MG63 (cell line): ENCODE data around the gene CD84. TPM values are rescaled to one million over a fixed set of nuclear protein-coding genes. Genes with fewer than 3 reads are reported as not detected.
"Not testable (repeated sequence)": the region's sequence is repeated elsewhere in the genome, so short reads cannot be mapped to it uniquely, and the experiment has no call there.

Experiments
- DNase-seq: peaks from one replicate; pipeline ENCODE4 v3.0.0-alpha.2; 2020
- H3K27me3 ChIP-seq: fragments of 250-450 bp; sonication (Bioruptor Pico); 2 replicates; pipeline ENCODE4 v1.5.1; 2020; ENCODE audit warnings: mild to moderate bottlenecking, moderate library complexity
- H3K36me3 ChIP-seq: fragments of 250-450 bp; sonication (Bioruptor Pico); 2 replicates; pipeline ENCODE4 v1.5.1; 2020; ENCODE audit warnings: mild to moderate bottlenecking, moderate library complexity
- H3K4me3 ChIP-seq: fragments of 250-450 bp; sonication (Bioruptor Pico); 2 replicates; pipeline ENCODE4 v1.5.1; 2020; ENCODE audit warnings: mild to moderate bottlenecking, moderate library complexity
- H3K9me3 ChIP-seq: fragments of 250-450 bp; sonication (Bioruptor Pico); 2 replicates; pipeline ENCODE4 v1.5.1; 2020; ENCODE audit warnings: mild to moderate bottlenecking, moderate library complexity
- total RNA-seq: library from RNA; depleted of rRNA; stranded (reverse); fragments of >200 nt; shearing (Covaris generic); gene quantifications from 2 replicates; pipeline ENCODE4 v1.2.3, GENCODE V29; 2014; ENCODE audit warnings: low replicate concordance

CD84 gene
- total RNA-seq, 1 experiment from 2014 or later: not detected

DNA sequence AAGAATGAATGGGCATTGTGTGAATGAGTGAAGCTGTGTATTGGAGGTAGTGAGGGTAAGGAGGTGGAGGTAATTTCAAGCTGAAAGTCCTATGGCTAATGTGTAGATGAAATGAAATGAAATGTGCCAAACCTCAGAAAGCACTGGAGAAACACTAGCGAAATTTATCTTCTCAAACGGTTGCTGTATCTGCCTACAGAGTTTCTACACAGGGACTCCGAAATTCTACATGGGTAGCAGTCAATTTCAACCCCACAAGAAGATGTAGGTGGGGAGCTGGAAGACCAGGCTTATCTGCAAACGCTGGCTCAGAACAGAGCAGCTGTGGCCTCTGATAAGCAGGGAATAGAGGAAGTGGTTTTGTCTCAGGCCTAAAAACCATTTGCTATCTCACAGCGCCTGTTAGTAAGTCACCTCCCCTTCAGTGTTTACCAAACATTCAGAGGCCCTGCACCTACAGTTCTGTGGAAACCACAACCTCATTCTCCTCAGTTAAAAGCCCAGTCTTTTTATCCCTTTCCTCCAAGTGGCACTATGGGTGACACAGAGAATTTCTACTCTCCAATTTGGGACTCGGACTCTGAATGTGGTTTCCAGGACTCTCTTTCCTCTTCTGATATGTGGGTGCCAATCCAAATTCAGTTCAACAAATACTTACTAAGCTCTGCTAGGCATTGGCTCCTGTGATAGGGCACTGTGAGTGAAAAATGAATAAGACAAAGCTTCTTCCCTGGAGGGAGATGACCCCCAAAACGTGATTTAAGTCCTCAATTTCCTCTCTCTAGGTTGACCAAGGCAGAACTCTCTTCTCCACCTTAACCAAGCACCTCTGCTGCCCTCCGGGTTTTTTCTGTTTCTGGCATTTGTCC, 39.1 kb downstream of the CD84 start:
- H3K9me3 ChIP-seq: peaks cover under 1% of the 10 kb centered on the region; the same call in 1 of the 2 replicates
- no peak overlapping the region for H3K4me3 ChIP-seq
- H3K27me3 ChIP-seq: no peaks in the 10 kb centered on the region
- H3K36me3 ChIP-seq: no peaks in the 10 kb centered on the region
- no peak for DNase-seq

GRCh38 chr1:160539684-160539989, 39.7 kb downstream of the CD84 start:
- Histone ChIP-seq H3K27me3 (no peaks in the 10 kb centered on the region), H3K4me3 (no peak overlapping the region), H3K9me3 (peaks cover 7% of the 10 kb centered on the region), H3K36me3 (no peaks in the 10 kb centered on the region)
- no peak for DNase-seq

DNA sequence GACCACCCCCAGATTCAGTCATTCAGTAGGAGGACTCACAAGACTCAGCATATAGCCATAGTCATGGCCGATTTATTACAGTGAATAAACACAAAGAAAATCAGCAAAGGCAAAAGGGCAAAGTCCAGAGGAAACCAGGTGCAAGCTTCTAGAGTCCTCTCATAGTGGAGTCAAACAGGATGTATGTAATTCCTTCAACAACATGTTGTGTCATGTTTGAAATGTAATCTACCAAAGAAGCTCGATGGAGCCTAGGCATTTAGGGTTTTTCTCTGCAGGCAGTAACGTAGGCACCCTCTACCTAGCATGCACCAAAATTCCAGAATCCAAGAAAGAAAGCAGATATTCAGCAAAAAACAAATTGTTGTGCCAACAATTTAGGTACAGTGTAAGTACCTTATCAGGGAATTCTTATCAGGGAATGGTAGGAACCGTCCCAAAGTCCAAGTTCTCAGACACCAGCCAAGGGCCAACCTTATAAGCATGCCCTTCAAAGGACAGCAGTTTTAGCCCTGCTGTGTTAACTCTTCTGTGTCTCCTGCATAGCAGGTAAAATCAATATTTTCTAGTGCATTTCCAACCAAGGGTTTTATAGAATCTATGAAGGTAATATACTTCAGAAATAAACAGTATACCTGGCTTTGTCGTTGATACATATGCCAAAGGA, 40.2 kb downstream of the CD84 start:
- Histone ChIP-seq H3K36me3 (no peaks in the 10 kb centered on the region), H3K9me3 (peaks cover 8% of the 10 kb centered on the region), H3K4me3 (no peak overlapping the region), H3K27me3 (no peaks in the 10 kb centered on the region)
- DNase-seq: no peak

DNA sequence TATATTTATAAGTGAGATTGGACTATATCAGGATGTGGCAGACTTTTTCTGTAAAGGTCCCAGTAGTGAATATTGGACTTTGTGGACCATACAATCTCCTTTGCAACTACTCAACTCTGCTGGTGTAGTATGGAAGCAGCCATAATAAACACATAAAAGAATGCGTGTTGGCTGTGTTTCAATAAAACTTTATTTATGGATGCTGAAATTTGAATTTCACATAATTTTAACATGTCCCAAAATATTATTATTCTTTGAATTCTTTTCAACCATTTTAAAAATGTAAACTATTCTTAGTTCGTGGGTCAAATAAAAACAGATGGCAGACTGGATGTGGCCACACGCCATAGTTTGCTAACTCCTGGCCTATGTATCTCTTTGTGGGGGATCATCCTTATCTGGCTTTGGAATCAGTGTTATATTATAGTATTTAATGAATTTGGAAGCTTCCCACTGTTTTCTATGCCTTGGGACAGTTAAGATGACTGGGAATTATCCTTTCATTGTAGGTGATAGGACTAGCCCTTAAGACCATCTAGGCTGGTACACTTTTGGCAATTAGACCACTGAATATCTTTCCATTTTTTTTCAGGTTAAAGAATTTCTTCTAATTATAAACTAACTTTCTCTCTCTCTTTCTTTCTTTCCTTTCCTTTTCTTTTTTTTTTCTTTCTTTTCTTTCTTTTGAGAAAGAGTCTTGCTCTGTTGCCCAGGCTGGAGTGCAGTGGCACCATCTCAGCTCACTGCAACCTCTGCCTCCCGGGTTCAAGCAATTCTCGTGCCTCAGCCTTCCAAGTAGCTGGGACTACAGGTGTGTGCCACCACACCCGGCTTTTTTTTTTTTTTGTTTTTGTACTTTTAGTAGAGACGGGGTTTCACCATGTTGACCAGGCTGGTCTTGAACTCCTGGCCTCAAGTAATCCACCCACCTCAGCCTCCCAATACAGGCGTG, 41.3 kb downstream of the CD84 start:
- Histone ChIP-seq H3K27me3 (no peaks in the 10 kb centered on the region), H3K4me3 (no peak overlapping the region), H3K9me3 (peaks cover 8% of the 10 kb centered on the region), H3K36me3 (no peaks in the 10 kb centered on the region)
- DNase-seq: no peak

DNA sequence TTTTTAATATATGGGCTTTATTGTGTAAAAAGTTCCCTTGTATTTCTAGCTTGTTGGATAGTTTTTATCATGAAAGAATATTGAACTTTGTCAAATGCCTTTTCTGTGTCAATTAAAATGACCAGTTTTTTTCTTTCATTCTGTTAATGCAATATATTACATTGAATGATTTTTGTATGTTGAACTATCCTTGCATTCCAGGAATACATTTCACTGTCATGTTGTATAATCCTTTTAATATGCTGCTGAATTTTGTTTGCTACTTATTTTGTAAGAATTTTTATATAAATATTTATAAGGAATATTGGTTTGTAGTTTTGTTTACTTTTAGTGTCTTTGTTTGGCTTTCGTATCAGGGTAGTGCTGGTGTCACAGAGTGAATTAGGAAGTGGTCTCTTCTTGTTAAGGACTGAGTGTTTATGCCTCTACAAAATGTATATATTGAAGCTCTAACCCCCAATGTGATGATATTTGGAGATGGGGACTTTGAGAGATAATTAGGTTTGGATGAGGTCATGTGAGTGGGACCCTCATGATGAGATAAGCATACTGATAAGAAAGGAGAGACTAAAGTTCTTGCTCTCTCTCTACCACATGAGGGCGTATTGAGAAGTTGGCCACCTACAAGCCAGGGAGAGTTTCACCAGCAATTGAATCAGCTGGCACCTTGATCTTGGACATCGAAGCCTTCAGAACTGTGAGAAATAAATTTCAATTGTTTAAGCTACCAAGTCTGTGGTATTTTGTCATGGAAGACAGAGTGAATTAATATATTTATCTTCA, 44.3 kb downstream of the CD84 start:
- Histone ChIP-seq H3K27me3 (no peaks in the 10 kb centered on the region), H3K36me3 (no peaks in the 10 kb centered on the region), H3K4me3 (no peak overlapping the region), H3K9me3 (peaks cover 8% of the 10 kb centered on the region)
- no peak for DNase-seq

DNA sequence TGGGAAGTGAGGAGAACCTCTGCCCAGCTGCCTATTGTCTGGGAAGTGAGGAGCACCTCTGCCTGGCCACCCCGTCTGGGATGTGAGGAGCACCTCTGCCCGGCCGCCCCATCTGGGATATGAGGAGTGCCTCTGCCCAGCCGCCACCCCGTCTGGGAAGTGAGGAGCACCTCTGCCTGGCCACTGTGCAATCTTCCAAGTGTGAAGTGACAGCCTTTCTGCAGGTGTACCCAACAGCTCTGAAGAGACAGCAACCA, 46.8 kb downstream of the CD84 start:
- H3K9me3 ChIP-seq, H3K4me3 ChIP-seq, H3K36me3 ChIP-seq, H3K27me3 ChIP-seq, DNase-seq: not testable (repeated sequence)

DNA sequence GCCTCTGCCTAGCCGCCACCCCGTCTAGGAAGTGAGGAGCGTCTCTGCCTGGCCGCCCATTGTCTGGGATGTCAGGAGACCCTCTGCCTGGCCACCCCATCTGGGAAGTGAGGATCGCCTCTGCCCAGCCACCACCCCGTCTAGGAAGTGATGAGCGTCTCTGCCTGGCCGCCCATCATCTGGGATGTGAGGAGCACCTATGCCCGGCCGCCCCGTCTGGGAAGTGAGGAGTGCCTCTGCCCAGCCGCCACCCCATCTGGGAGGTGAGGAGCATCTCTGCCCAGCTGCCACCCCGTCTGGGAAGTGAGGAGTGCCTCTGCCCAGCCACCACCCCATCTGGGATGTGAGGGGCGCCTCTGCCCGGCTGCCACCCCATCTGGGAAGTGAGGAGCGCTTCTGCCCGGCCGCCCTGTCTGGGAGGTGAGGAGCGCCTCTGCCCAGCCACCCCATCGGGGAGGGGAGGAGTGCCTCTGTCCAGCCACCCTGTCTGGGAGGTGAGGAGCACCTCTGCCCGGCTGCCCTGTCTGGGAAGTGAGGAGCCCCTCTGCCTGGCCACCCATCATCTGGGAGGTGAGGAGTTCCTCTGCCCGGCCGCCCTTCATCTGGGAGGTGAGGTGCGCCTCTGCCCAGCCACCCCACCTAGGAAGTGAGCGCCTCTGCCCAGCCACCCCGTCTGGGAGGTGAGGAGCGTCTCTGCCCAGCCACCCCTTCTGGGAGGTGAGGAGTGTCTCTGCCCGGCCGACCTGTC, 47.3 kb downstream of the CD84 start:
- not testable (repeated sequence) for DNase-seq, H3K9me3 ChIP-seq, H3K27me3 ChIP-seq, H3K4me3 ChIP-seq, H3K36me3 ChIP-seq

DNA sequence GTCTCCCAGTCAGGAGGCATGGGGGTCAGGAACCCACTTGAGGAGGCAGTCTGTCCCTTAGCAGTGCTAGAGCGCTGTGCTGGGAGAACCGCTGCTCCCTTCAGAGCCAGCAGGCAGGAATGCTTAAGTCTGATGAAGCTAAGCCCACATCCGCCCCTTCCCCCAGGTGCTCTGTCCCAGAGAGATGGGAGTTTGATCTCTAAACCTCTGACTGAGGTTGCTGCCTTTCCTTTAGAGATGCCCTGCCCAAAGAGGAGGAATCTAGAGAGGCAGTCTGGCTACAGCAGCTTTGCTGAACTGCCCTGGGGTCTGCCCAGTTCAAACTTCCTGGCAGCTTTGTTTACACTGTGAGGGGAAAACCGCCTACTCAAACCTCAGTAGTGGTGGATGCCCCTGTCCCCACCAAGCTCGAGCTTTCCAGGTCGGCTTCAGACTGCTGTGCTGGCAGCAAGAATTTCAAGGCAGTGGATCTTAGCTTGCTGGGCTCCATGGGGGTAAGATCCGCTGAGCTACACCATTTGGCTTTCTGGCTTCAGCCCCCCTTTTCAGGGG, 49.8 kb downstream of the CD84 start:
- H3K9me3 ChIP-seq, H3K4me3 ChIP-seq, H3K36me3 ChIP-seq, DNase-seq, H3K27me3 ChIP-seq: not testable (repeated sequence)

- H3K4me3 ChIP-seq, DNase-seq, H3K36me3 ChIP-seq, H3K27me3 ChIP-seq, H3K9me3 ChIP-seq: not testable (repeated sequence)
Observed at GRCh38 chr1:160523789-160524188, 55.5 kb downstream of the CD84 start.

DNA sequence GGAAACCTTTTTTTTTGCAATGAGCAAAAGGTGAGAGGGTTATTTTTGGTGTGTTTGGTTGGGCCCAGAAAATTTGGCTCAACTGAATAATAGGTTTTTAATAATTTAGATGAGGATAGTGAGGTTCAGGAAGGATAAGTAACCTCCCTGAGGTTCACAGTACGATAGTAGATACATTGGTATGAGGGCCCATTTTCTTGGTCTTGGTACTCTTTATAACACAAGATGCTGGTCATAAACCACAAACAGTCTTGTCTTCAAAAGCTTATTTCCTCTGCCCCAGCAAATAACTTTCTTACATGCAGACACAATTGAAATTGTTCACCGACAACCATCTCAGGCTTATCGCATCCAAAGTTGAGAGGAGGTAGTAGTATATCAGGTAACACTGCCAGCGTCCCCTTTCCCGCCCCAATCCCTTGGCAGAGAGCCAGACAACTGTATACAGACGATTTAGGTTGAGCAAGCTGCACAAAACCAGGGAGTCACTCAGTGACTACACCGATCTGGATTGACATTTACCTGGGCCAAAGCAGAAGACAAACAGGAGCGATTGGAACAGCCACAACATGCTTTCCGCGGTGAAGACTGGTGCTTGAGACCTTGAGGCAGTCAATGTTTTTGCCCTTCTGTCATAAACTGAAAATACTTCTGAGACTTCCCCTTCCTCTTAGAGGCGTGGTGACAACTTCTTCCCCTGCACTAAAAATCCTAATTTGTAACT, 56.5 kb downstream of the CD84 start, which contains the start of gene SLAMF6:
Gene SLAMF6, minus strand, starts transcription at position 634 of the 724 bp plus-strand sequence. Its CDS starts 63 bp downstream, at position 571.
- Histone ChIP-seq H3K9me3 (no peaks in the 10 kb centered on the region; the same call in 1 of the 2 replicates), H3K27me3 (no peaks in the 10 kb centered on the region), H3K36me3 (no peaks in the 10 kb centered on the region), H3K4me3 (no peak within 1 kb of the TSS)
- no peak for DNase-seq

DNA sequence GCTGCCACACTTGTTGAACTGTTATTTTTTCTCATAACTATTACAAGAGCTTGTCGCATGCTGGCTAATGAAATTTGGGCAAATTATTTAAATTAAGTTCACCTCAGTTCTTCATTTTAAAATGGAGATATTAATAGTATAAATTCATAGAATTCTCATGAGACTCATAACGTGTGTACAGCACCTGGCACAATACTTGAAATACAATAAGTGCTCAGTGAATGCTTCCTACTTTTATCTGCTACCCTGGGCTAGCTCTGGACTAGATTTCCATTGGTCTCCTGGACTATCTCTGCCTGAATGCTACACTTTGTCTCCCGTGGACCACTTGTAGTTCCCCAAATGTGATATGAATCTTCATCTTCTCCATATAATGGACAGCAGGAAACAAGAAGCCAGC, 57.2 kb downstream of the CD84 start:
- Histone ChIP-seq H3K9me3 (no peaks in the 10 kb centered on the region; the same call in 1 of the 2 replicates), H3K4me3 (no peak overlapping the region), H3K36me3 (no peaks in the 10 kb centered on the region), H3K27me3 (no peaks in the 10 kb centered on the region)
- DNase-seq: no peak

- H3K9me3 ChIP-seq: no peaks in the 10 kb centered on the region; the same call in 1 of the 2 replicates
- no peak for DNase-seq
- no peaks in the 10 kb centered on the region for H3K27me3 ChIP-seq
- no peak overlapping the region for H3K4me3 ChIP-seq
- no peaks in the 10 kb centered on the region for H3K36me3 ChIP-seq
Observed at GRCh38 chr1:160521554-160521953, 57.7 kb downstream of the CD84 start.

DNA sequence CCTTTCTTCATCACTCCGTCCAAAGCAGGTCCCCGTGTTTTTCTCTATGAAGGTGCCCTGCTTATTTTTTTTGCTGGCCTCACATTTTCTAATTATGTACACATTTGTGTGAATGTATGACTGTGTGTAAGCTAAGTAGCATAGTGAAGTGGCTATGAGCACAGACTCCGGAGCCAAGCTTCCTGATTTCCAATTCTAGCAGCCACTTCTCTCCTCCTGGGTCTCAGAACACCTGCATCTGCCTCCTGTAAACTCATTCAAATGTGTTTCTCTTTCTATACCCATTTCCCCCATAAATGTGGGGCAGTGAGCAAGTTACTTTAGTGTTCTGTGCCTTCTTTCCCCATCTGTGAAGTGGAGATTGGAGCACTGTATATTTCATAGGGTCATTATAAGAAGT, 58.3 kb downstream of the CD84 start:
- H3K4me3 ChIP-seq: no peak overlapping the region
- H3K36me3 ChIP-seq: no peaks in the 10 kb centered on the region
- no peaks in the 10 kb centered on the region; the same call in 1 of the 2 replicates for H3K9me3 ChIP-seq
- DNase-seq: no peak
- H3K27me3 ChIP-seq: no peaks in the 10 kb centered on the region

DNA sequence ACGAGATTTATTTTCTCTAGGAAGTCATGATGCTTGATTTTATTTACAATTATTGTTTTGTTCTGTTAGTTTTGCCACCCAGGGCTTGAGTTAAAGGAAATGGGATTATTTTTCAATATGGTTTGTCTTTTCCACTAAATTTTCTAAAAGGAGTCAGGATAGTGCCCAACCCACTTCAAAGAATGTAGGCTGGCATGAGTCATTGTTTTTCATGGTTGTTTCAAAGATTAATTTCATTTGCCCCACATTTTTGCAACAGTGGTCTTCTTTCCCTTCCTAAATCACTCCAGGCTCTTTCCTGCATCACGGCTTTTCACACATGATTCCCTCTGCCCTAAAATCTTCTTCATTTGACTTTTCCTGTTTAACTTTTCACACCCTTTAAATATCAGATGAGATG, 58.7 kb downstream of the CD84 start:
- no peak for DNase-seq
- Histone ChIP-seq H3K9me3 (no peaks in the 10 kb centered on the region; the same call in 1 of the 2 replicates), H3K27me3 (no peaks in the 10 kb centered on the region), H3K4me3 (no peak overlapping the region), H3K36me3 (no peaks in the 10 kb centered on the region)
